ENCODE measurements around the gene DUSP1.
A peak's percentile ranks its signal among the peaks of the same experiment; 100 is the strongest.

The DUSP1 gene

GRCh38 chr5:172745406-172745805, 25.6 kb downstream of the DUSP1 start:
- DNase-seq (ENCODE audit: low read depth, low spot score), result no peak
- H3K4me3 ChIP-seq (ENCODE audit: low read depth, low read length), result no peak overlapping the region
- no peak for TF ChIP-seq CTCF (IDR thresholded peaks at IDR 0.05; ENCODE audit: insufficient read depth, low read length, missing control alignments)
- ChIA-PET CTCF (interaction anchor here (1.0 to 1.9 kb wide), 3 partner anchors 9 to 31 kb away, joined by 3 to 6 read pairs (median 5); no protein-coding TSS in a partner anchor), POLR2A (interaction anchor here (1.2 kb wide), 1 partner anchor 12 kb away, joined by 4 read pairs; no protein-coding TSS in a partner anchor)

GRCh38 chr5:172744123-172745104, 26.6 kb downstream of the DUSP1 start:
- ChIA-PET POLR2A (interaction anchor here (1.2 kb wide), 1 partner anchor 11 kb away, joined by 4 read pairs; no protein-coding TSS in a partner anchor), CTCF (interaction anchor here (1.9 kb wide), 1 partner anchor 10 kb away, joined by 6 read pairs; no protein-coding TSS in a partner anchor)
- DNase-seq (ENCODE audit: low read depth, low spot score), result no peak
- TF ChIP-seq CTCF (IDR thresholded peaks at IDR 0.05; ENCODE audit: insufficient read depth, low read length, missing control alignments), result no peak
- H3K4me3 ChIP-seq (ENCODE audit: low read depth, low read length), result no peak overlapping the region

GRCh38 chr5:172743112-172743959, 27.7 kb downstream of the DUSP1 start:
- ChIA-PET CTCF (interaction anchor here (0.8 to 1.6 kb wide), 3 partner anchors 9 to 31 kb away, joined by 3 to 5 read pairs (median 4); no protein-coding TSS in a partner anchor), POLR2A (no interaction called here)
- no peak for DNase-seq (ENCODE audit: low read depth, low spot score)
- H3K4me3 ChIP-seq (ENCODE audit: low read depth, low read length), result no peak overlapping the region
- TF ChIP-seq CTCF (IDR thresholded peaks at IDR 0.05; ENCODE audit: insufficient read depth, low read length, missing control alignments), result no peak

- TF ChIP-seq CTCF (IDR thresholded peaks at IDR 0.05; ENCODE audit: insufficient read depth, low read length, missing control alignments), result no peak
- no peak overlapping the region for H3K4me3 ChIP-seq (ENCODE audit: low read depth, low read length)
- CTCF ChIA-PET, result interaction anchor here (1.0 to 1.7 kb wide), 5 partner anchors 9 to 191 kb away, joined by 3 to 7 read pairs (median 5); no protein-coding TSS in a partner anchor
- DNase-seq (ENCODE audit: low read depth, low spot score), result no peak
- POLR2A ChIA-PET, result interaction anchor here (1.0 to 1.4 kb wide), 4 partner anchors 14 to 203 kb away, joined by 3 to 16 read pairs (median 5); partner anchors contain the start of gene DUSP1
Observed at GRCh38 chr5:172741206-172741582, 29.8 kb downstream of the DUSP1 start.

- POLR2A ChIA-PET, result interaction anchor here (1.0 to 1.4 kb wide), 4 partner anchors 15 to 203 kb away, joined by 3 to 16 read pairs (median 5); partner anchors contain the start of gene DUSP1
- DNase-seq (ENCODE audit: low read depth, low spot score), result peak; percentile 72
- no peak for TF ChIP-seq CTCF (IDR thresholded peaks at IDR 0.05; ENCODE audit: insufficient read depth, low read length, missing control alignments)
- CTCF ChIA-PET, result interaction anchor here (0.6 to 1.7 kb wide), 10 partner anchors 8 to 225 kb away, joined by 3 to 7 read pairs (median 4); no protein-coding TSS in a partner anchor
- H3K4me3 ChIP-seq (ENCODE audit: low read depth, low read length), result no peak overlapping the region
Observed at GRCh38 chr5:172740428-172741205, 30.4 kb downstream of the DUSP1 start.
